Activated CD4-positive, alpha-beta T cell treated with anti-CD3 and anti-CD28 coated beads for 24 hours (primary cell): ENCODE data around the gene ADAMTSL1.

Experiments used
- DNase-seq, 2 donors: peaks; one replicate each; pipeline ENCODE4 v3.0.0-alpha.2; 2020; ENCODE audit warnings: low read depth in 2 of 2

ADAMTSL1 gene

GRCh38 chr9:18473652-18474279, at the start of gene ADAMTSL1:
Gene ADAMTSL1 (plus strand): TSS chr9:18474153. CDS start chr9:18474233, 80 bp downstream.
- no peak for DNase-seq

GRCh38 chr9:18427691-18428090, 46.3 kb upstream of the ADAMTSL1 start:
- DNase-seq, result no peak

GRCh38 chr9:18428661-18429060, 45.3 kb upstream of the ADAMTSL1 start:
- no peak for DNase-seq

DNA sequence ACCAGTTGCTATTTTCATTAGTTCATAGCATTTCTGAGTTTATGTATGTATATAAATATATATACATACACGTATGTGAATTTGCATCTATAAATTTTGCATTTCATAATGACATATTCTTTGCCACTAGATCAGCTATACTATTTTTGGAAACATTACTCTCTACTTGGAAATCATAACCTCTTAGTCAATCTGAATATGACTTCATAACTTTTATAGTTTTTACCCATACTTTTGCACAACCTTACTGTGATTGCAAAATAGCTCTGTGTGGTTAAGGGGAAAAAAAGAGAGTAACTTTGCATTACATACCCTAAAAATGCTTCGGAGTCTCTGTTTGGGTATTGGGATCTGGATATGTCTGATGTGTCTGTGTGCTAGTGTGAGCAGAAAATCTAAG, 44.9 kb upstream of the ADAMTSL1 start:
- no peak for DNase-seq

- DNase-seq, result no peak
Measured at GRCh38 chr9:18433620-18434019, 40.3 kb upstream of the ADAMTSL1 start.

DNA sequence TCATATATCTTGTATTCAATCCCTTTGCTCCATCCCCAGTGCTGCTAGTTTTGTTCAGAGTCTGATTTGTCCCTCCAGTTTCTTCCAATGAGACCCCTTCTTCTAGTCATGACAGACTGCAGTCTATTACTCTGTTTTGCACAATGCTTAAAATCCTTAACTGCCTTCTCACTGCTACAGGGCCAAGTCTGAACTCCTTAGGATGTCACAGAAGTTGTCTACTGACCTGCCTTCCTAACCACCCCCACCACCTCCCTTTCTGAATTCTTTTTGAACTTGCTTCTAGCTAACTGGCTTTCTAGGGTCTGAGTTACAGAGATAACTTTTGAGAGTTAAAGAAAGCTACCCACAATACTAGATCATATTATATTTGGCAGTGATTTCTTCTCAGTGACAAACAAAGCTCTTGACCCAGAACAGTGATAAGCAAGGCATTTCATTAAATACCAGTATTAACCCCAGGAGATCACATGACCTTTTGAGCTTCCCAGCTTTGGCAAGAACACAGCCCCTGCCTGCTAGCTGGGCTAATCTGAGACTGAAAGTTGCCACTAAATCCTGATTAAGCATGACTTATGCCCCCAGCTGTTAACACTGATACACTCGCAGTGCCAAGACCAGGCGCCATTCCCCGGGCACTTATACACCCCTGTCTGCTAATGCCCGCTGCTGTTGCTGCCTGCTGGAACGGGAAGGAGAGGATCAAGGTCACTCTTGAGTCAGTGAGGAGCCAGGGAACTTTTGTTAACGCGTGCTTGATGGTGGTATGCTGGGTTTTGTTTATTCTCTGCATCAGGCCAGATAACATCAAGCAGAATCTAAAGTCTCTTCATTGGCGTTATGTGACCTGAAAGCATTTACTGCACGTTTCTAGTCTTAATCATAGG, 36.4 kb upstream of the ADAMTSL1 start:
- DNase-seq, result no peak

- DNase-seq, result no peak
Measured at GRCh38 chr9:18438300-18438925, 35.5 kb upstream of the ADAMTSL1 start.

GRCh38 chr9:18438951-18439350, 35.0 kb upstream of the ADAMTSL1 start:
- DNase-seq, result no peak

DNA sequence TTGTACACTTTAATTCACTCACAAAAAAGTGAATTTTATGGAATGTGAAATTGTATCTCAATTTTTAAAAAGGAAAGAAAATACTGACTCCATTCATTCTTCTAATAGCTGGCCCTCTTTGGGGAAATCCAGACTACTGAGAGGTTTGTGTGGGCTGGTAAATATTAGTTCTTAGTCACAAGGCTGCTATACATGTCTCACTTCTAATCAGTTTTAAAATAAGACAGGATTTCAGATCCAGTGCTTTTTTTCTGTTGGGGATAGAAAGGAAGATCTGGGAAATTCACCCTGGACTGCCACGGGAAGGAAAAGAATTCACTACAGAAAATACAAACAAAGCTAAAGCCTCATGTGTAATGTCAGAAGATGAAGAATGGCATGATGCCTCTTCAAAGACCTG, 32.7 kb upstream of the ADAMTSL1 start:
- no peak for DNase-seq

DNA sequence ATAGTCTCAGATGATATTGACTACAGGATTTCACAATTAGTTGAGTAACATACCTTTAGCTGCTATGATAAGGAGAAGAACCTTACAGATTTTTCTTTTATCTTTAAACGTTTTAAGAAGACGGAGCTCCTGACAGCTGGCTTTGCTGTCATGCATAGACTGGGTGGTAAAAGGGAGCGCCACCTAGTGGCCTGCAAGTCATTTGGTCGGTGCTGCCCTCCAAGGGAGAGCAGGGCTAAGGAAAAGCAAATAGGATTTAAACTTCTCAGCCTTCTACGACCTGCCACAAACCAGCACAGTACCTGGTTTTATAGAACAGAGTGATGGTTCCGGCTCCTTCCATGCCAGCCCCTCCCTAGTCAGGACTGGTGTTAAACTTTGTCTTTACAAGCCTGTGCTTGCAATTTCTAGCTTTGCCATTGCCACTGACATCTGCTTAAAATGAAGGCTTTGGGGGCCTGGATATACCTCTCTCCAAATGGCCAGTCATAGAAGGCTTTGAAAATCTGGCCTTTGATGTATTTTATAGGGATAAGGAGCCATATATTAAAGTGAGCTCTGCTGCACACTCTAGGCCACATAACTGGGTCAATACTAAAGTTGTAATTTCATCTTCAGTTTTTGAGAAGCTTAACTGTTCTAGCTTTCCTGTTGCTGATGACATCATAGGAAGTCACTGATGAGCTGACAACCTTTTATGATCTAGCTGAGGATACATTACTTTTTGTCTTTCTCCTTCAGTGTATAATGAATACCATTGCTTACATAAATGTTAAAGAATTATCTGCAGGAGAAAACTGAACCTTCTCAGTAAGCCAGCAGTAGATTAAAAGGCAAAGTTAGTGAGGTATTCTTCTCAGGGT, 31.1 kb upstream of the ADAMTSL1 start:
- peak; percentile 7 to 40 for DNase-seq

GRCh38 chr9:18447131-18447530, 26.8 kb upstream of the ADAMTSL1 start:
- no peak for DNase-seq

DNA sequence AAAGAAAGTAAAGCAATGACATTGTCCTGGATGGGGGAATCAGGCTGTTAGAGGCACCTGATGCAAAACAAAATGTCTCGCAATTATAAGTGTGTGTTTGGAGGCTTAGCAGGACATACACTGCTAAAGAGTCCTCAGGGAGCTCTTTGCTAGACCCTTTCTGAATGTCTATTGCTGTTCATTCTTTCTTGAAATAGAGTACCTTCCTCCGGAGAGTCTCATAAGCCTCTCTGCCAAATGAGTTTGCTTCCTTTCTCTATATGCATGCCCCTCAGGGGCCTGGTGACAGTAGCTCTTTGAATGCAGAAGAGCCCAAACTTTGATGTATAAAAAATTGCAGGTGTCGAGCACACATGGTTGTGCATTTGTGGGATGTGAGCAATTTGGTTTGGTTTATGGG, 26.4 kb upstream of the ADAMTSL1 start:
- DNase-seq, result no peak

DNA sequence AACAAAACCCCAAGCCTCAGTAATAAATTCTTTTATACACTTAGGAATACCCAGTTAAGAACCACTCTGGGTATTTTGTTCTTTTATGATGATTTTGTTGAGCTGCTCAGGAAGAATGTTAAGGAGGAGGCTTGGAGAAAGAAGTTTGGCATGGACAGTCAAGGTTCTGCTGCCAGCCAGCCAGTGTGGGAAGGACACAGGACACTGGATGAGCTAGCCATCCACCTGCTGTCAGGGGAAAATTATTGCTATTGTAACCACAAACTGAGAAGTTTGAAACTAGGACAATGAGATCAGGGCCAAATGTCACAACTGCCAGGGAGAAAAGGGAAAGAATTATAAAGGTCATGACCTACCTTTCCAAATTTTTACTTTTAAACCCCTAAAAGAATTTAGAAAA, 25.9 kb upstream of the ADAMTSL1 start:
- DNase-seq, result no peak

GRCh38 chr9:18451406-18451805, 22.5 kb upstream of the ADAMTSL1 start:
- no peak for DNase-seq

GRCh38 chr9:18452276-18452675, 21.7 kb upstream of the ADAMTSL1 start:
- no peak for DNase-seq

DNA sequence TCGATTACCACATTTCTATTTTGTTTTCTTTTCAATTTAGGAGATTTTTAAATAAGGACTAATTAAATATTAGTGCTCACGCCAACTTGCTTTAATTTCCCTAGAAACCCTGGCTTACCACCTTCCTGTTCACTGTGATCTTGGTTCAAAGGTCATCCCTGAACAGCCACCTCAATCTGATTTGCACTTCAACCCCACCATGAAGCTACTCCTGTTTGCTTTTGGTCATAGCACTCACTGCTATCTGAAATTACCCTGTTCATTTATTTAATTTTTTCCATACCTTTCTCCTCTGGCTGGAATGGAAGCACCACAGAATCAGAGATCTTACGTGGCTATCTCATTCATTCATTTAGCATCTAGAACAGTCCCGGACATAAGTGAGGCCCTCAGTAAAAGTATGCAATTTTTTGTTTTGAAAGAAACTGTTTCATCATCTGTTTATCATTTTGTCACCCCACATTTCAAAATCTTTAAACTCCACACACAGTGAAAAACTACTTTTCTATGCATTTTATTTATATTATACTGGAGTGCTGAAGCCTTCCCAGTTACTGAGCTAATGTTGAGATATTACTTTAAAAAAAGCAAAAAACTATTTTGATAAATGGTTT, 17.2 kb upstream of the ADAMTSL1 start:
- DNase-seq, result no peak

- DNase-seq, result no peak
Measured at GRCh38 chr9:18457510-18457909, 16.4 kb upstream of the ADAMTSL1 start.

GRCh38 chr9:18459962-18460584, 13.9 kb upstream of the ADAMTSL1 start:
- DNase-seq, result no peak

GRCh38 chr9:18461496-18461895, 12.5 kb upstream of the ADAMTSL1 start:
- no peak for DNase-seq

- no peak for DNase-seq
Measured at GRCh38 chr9:18463991-18464390, 10.0 kb upstream of the ADAMTSL1 start.

GRCh38 chr9:18466101-18466500, 7.9 kb upstream of the ADAMTSL1 start:
- DNase-seq, result no peak
